COLO668 (cell line): ENCODE measurements around the gene PLSCR5.

Source experiments
- DNase-seq: peaks from one replicate; lab custom pipeline; 2025; ENCODE audit not compliant: unreplicated experiment; lab: John Stamatoyannopoulos, UW

Gene PLSCR5

GRCh38 chr3:146544929-146545528, 60.1 kb downstream of the PLSCR5 start:
- DNase-seq, result no peak

DNA sequence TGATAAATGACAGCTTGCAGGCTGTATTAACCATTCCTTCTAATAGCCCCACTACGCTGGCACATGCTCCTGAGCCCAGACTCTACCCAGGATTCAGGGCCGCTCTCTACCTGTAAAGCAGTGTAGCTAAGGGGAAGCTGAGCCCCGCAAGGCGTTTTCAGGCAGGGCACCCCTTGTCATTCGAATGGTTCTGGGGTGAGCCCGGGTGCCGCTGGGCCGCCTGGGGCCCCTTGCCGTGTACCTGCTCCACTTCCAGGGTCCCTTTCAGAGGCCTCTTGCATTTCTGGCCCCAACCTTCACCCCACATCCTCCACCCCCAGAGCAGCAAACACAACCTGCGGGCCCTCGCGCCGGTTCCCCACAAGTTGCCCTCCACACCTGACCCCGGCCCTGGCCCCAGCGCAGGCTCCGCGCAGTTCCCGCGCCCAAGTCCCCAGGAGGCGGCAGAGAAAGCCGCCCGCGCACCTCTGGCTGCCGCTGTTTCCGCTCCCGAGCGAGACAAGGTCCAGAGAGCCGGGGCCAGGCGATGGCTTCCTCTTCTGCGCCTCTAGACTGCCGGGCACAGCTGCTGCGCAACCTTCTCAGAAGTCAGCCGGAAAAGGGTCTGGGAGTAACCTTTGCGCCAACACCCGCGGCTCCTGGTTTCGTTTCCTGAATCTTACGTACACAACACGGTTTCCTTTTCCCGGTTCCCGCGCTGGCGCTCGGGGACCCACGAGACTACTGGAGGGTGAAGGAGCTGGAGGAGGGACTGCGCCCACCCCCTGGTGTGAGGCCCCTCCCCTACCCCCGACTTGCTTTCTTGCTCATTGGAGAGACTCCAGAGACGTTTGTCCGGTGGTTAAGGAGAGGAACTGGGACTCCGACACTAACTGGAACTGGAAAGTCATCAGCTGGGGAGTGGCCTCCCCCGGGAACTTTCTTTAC, 60.9 kb downstream of the PLSCR5 start, which contains the start of gene PLSCR1:
TSS of gene PLSCR1 (minus strand) at position 606 of the 927 bp plus-strand sequence. CDS start 8,055 bp downstream, outside the sequence.
- peak; percentile 83 for DNase-seq

GRCh38 chr3:146543461-146544001, 61.6 kb downstream of the PLSCR5 start:
- DNase-seq, result no peak

DNA sequence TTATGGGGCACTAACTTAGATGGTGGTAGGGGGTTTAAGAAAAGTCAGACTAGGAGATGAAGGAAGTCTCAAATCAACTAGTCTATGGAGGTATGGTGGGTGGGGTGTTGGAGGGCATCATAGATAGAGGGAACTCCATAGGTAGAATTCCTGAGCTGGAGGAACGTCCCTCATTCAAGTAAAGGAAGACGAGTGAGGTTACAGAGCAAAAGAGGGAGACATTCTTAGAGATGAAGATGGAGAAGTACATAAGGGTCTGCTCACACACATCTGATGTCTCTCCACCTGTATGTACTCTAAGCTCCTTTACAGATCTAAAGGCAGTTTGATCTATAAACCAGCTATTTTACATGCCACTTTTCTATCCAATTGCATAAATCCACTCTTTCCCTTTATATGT, 62.2 kb downstream of the PLSCR5 start:
- no peak for DNase-seq

DNA sequence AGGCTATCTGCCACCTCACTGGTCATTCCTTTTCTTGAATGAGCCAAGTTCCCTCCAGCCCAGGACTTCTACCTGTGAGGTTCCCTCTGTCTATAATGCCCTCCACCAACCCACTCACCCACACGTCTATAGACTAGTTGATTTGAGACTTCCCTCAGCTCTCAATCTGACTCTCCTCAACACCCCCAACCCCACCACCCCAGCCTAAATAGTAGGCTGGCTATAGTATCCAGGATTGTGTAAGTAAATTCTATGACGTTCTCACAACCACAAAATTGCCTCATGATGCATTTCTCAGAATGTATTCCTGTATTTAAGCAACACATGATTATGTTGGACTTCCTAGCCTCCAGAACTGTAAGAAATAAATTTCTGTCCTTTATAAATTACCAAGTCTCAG, 63.0 kb downstream of the PLSCR5 start:
- DNase-seq, result no peak

GRCh38 chr3:146540978-146541377, 64.2 kb downstream of the PLSCR5 start:
- no peak for DNase-seq

GRCh38 chr3:146540236-146540635, 64.9 kb downstream of the PLSCR5 start:
- DNase-seq, result no peak

DNA sequence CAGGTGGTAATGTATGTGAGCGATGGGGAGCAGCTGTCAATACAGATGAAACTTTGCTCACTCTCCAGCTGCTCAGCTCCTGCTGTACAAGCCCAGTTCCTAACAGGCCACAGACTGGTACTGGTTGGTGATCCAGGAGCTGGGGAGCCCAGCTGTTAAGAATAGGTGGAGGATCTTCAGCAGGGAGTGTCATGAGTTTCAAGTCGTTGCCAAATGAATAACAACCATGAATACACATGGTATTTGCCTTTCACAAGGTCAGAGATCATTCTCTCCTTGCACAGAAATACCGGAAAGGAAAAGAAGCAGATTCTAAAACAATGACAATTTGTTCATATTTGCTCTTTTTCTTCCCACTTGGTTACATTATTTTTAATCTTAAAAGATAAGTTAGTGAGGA, 65.8 kb downstream of the PLSCR5 start:
- DNase-seq, result no peak

GRCh38 chr3:146537603-146538002, 67.5 kb downstream of the PLSCR5 start:
- no peak for DNase-seq

DNA sequence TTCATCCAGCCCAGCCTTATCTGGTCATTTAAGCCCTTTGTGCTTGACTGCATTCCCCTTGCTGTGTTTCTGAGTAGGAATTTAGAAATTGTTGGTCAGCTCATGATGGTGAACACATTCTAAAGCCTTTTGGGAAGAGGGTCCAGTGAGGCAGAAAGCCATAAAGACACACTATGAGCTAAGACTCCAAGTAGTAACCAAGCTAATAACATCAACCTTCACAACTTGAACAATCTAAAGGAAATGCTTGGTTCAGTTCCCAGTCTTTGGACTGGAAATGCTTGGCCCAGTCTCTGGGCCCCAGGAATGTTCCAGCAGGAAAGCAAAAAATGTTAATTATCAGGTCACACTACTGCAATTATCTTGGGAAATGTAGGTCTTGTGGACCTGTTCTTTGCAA, 68.5 kb downstream of the PLSCR5 start:
- DNase-seq, result no peak
